Fibroblast of skin of left biceps (primary cell): ENCODE measurements around the gene STAT2.

Source experiments
- DNase-seq, 2 experiments: peaks; one replicate each; pipeline ENCODE4 v3.0.0-alpha.2; 2013; ENCODE audit warnings: low read depth in 2 of 2

Gene STAT2

GRCh38 chr12:56293795-56294194 lies 66.1 kb downstream of the STAT2 start:
- DNase-seq, result no peak
